GM18526 (cell line): ENCODE data around the gene ESF1.

Experiments used
- POLR2A ChIP-seq: IDR thresholded peaks from 3 replicates; pipeline ENCODE4 v1.6.1; 2011; ENCODE audit not compliant: insufficient read length; ENCODE audit errors: extremely low read depth

Gene ESF1

DNA sequence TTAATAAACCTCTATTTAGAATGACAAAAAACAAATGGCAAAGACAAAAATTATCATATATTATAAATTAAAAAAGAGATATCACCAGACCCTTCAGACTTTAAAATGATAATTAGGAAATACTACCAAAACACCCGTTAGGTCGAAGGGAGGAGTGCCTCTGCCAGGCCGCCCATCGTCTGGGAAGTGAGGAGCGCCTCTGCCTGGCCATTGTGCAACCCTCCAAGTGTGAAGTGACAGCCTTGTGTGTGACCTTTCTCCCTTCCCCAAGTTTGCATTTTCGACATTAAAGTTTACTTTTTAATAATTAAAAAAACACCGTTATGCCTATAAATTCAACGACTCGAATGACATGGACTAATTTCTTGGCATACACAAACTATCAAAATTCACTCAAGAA lies 81.5 kb downstream of the ESF1 start:
- no peak for TF ChIP-seq POLR2A

DNA sequence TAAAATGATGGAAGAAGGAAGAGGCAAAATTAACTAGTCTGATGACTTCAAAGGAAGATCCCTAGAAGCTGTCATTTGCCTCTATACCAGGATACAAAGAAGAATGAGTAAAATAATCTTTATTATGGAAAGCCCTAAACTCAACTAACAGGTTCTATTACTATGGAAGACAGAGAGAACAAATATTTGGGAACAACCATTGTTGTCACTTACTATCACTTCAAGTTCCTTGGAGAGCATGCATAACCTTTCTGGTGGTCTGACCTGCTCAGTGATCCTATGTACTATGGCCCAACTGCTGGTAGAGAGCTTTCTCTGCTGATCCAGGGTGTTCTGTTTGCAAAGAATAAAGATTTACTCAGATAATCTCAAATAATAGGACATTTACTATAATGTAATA lies 83.2 kb downstream of the ESF1 start:
- no peak for TF ChIP-seq POLR2A

DNA sequence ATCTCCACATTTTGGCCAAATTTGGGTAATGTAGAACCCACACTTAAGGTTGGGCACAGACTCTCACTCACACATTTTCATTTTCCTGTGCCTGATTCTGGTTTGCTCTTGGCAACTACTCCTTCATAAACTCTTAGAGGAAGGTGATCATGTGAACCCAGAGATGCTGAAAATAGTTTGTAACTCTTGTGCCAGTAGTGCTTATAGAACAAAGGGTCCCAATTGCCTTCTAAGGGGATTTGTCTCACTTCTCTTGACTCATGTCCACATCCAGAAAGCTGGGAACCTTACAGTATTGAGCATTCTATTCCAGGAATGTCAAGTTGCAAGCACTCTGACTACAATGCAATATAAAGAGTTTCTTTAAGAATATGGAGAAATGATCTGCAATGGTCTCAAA lies 84.0 kb downstream of the ESF1 start:
- TF ChIP-seq POLR2A = no peak

DNA sequence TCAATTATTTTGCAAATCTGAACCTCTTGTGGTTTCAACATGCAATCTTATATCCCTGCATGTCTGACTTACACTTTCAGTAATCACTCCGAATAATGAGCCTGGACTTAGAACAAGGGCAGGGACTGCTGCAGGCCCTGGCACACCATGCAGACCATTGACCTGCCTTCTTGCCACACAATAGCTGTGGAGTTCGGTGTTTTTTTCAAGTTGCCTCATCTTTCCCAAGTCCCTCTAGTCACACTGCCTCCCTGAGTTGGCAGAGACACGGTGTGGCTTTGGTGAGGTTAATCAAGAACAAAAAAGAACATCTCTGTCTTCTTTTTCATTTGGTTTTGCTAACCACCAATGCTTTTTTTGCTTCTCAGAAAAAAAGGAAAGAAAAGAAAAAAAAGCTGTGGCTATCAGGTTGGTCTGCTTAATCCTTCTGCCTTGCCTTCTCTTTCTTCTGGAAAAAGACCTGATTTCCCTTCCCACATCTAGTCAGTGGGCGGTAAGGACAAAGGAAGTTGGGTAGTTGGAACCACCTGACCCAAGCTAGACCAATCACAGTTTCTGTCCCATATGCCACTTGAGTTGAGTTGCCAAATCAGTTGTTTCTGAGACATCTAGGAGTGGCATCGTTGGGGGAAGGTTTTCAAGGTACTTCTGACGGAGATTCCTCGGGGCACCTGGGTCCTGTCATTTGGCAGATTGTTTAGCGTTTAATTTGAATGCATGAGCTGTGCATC lies 90.1 kb downstream of the ESF1 start:
- no peak for TF ChIP-seq POLR2A

DNA sequence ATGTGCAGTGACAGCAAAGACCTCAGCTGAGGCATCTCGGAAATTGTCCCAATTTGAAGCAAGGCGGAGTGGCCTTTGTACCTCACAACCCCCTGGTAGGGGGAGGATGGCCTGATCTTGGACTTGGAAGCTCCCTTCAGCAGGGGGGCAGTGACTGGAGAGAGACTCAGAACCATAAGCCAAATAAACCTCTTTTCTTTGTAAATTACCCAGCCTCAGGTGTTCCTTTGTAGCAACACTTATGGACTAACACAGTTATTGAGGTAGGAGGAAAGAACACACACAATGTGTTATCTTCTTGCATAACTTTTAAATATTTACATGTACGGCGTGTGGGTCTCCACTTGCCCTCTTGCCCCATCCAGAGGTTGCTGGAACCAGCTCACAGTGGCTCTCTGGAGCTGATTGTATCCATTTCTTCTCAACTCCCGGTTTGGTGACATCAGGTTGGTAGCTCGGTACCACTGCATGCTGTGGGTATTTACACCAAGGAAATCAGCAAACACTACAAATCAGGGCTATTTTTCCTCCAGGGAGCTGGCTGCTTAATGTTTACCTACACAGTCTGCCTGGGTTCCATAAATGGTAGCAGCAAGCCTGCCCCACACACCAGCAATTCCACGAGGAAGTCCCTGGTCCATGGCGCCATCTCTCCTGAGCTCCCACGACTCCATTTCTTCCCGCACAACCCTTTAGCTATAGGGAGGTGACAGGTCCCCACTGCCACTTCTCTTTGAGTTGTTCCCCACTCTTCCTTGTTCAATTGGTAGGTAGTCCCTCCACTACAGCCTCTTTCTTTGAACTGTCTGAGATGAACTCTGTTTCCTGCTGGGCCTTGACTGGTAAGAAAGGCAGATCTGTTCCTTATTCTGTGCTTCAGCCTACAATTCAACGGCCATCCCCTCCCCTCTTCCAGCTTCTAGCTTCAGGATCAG lies 91.7 kb downstream of the ESF1 start:
- no peak for TF ChIP-seq POLR2A

DNA sequence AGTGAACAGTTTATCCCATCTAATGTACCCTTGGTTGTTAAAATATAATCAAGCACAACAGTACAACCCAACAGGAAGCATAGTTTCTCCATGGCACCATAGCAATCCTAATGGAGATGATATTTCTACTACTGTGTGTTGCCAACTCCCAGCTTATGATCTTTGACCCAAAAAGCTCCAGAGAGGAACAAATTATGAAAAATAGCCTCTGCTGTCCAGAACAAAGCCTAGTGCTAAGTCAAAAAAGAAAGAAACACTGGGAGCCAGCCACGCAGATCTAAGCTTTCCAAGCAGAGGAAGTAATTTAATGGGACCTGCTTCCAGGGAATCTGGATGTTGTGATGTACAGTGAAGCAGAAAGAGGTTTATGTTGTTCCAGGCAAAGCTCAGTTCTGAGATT lies 93.8 kb downstream of the ESF1 start:
- TF ChIP-seq POLR2A = no peak

DNA sequence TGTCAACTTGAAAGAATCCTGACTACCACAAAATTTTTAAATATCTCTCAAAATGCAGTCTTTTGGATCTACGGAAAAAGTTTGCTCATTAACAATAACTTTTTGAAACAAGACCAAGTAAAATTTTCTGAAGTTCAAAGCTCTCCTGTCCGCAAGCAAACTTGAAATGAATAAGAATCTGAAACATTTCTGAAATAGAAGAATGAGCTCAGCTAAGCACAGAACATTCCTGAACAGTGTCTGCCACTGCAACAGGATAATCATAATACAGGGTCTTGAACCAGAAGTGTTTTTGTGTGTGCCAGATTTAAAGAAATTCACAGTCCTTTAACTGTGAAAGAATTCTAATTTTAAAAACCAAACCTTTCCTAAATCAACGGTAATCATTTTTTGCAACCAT lies 96.9 kb downstream of the ESF1 start:
- no peak for TF ChIP-seq POLR2A

DNA sequence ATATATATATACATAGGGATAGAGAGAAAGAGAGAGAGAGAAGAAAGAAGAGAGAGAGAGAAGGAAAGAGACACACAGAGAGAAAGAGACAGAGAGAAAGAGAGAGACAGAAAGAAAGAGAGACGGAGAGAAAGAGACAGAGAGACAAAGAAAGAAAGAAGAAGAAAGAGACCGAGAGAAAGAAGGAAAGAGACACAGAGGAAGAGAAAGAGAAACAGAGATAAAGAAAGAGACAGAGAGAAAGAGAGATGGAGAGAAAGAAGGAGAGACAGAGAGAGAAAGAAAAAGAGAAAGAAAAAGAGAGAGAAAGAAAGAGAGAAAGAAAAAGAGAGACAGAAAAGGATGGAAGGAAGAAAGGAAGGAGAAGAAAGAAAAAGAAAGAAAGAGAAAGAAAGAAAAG lies 99.1 kb downstream of the ESF1 start:
- no peak for TF ChIP-seq POLR2A

DNA sequence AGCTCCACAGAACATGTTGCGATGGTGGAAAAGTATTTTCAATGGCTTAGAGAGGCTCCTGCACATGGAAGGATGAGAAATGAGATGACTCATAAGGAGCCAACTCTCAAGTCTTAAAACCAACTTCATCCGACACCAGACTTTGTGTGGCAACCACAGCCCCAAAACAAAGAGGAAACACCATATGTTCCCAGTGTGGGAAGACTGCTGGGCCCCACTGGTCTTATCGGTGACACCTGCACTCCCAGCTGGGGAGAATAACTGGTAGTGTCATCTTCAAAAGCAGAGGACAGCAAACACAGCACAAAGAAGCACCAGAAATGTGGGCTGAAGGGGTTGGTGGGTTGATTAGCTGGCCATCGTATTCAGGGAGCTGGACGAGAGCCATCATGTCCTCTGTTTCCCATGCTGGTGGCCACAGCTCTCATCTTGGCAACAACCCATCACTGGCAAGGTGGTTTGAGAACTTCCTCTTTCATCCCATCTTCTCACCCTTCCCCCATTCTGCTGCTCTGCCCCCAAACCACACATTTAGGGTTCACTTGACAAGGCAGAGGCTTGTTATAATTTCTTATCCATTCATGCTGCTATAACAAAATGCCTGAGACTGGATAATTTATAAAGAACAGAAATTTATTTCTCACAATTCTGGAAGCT lies 100.0 kb downstream of the ESF1 start:
- TF ChIP-seq POLR2A = no peak

DNA sequence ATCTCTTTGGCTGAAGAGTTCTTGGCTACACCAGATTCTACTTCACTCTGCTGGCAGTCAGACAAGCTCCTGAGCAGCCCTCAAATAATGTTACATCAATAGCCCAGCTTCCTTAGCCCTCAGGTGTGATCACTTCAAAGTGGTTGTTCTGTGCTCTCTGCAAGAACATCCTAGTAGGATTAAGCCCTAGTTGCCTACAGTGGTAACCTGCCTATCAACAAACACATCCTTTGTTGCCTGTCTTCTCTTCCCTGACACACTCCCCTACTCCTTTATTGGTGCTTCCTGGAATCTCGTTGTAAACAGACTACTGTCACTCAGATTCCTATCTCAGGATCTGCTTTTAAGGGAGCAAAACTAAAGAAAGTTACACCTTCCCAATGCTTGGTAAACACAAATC lies 100.9 kb downstream of the ESF1 start:
- no peak for TF ChIP-seq POLR2A

DNA sequence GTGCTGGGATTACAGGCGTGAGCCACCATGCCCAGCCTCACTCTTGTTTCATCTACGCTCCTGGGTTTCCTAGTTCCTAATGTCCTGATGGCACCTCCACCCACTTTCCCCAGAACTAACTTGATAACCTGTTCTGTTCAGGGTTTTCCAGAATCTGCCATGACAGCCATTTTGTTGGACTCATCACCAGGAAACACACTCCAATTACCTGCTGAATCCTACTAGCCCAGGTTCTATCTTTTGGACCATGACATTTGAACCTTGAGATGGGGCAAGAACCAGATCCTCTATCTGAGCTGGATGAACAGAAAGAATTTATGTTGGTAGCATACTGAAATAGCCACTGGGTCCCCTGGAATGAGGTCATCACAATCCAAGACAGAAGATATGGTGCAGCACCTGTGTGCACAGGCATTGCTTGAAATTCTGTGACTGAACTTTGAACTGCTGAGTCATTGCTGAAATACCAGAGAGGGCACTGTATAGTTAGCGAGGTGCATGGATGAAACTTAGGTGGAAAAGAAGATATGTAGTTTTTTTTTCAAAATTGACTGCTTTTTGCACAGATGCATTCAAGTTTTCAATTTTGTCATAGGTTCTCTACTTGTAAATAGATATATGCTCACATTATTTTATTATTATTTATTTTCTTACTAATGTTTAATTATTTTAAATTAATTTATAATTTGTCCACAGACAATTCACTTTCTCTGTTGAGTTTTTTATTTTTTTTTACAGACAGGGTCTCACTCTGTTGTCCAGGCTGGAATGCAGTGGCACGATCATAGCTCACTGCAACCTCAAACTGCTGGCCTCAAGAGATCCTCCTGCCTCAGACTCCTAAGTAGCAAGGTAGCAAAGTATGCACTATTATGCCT lies 103.2 kb downstream of the ESF1 start:
- no peak for TF ChIP-seq POLR2A

DNA sequence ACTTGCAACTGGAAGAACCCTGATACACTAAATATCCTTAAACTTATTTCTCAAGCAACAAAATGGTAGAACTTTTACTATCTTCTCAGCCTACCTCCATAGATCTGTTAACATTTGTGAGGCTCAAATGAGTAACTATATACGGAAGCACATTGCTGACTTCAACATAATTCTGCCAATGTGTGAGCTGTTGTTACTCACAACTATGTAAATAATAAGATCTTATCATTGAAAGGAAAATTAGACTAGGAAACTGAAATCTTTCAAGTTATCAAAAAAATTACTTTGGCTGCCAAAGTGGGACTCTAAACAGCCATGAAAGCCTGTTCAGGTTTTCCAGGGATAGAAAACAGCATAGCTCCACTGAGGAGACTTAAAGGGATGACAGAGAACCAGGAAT lies 105.8 kb downstream of the ESF1 start:
- TF ChIP-seq POLR2A = no peak

DNA sequence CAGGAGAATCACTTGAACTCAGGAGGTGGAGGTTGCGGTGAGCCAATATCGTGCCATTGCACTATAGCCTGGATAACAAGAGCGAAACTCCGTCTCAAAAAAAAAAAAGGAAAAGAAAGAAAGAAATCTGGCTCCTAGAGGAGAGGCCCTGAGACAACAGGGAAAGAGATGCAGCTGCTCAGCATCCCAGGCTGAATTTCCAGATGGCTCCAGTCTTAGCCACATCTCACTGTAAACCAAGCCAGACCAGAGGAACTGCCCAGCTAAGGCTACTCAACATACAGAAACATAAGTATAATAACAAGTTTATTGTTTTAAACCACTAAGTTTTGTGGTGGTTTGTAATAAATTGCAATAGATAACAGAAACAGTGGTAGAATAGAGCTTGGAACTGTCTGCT lies 107.5 kb downstream of the ESF1 start:
- no peak for TF ChIP-seq POLR2A

DNA sequence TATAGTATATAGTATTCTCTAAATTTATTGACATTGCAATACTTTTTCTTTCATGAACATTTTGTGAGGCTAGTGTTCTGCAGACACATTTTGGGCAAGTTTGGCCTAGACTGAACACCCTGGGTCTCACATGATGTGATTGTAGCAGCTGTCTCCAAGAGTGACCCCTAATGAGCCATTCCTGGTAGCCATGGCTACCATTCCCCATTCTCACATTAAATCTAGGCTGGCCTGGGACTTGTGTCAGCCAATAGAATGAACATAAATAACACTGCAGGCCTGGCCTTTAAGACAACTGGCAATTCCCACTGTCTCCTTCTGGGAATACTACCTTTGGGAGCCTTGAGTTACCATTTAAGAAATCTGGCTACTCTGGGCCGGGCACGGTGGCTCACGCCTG lies 108.0 kb downstream of the ESF1 start:
- TF ChIP-seq POLR2A = no peak

DNA sequence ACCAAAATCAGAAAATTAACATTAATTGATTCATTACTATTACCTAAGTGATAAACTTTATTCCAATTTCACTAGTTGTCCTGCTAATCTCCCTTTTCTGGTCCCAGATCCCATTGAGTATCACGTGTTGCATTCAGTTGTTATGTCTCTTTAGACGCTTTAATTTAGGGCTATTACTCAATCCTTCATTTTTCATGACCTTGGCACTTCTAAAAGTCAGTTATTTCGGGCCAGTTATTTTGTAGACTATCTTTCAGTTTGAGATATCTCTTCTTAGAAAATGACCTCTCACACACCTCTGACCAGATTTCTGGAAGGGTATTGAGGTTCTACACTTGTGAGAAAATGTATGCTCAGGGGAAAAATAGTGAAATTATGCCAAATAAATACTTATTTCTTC lies 112.0 kb downstream of the ESF1 start:
- no peak for TF ChIP-seq POLR2A

DNA sequence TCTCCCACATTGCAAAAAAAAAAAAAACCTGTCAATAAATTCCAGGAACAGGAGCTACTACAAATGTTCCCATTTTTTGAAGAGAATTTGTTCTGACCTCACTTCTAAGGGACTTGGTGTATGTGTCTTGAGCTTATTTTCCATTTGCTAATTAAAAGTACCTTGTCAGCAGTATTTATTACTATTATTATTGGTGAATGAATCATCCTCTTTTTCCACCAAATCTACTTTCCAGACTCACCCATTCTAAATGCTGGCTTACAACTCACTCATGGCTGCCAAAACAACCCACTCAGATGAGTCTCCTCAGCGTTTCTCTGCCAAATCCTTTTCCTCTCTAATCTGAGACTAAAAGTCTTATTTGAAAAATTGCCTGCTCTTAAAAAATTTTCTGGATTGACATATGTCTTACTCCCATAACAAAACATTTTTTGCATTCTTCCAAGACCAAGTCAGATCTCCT lies 112.8 kb downstream of the ESF1 start:
- no peak for TF ChIP-seq POLR2A

DNA sequence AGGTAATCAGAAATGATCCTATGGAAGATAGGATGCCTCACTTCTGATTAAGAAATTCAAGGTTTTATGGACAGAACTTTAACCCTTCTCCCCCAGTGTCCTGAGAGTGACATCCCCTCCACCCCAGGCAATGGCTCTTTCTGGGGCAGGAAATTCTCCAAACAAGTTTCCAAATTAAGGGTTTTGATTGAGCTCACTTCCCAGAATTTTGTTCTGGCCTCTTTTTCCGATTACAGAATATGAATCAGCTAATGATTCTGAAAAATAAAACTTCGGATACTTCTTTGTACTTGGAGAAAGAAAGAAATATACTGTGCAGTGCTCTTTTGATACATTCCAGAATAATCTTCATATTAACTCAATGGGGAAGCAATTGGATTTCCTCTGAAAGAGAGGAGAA lies 113.2 kb downstream of the ESF1 start:
- TF ChIP-seq POLR2A = no peak
